HCT116 (cell line): ENCODE measurements around the gene FCHSD2. TPM values are rescaled to one million over a fixed set of nuclear protein-coding genes. Genes with fewer than 3 reads are reported as not detected.

ENCODE experiments used
- ATAC-seq: fragments of 200-7000 bp; cut with Tn5 transposase; 2 replicates; pipeline ENCODE4 v1.9.1; 2020; ENCODE audit warnings: mild to moderate bottlenecking, moderate library complexity
- BruUV-seq: library from RNA; stranded (reverse); fragments of 400-500 nt; replicated peaks from 2 replicates; lab custom pipeline; 2021; lab: Mats Ljungman, UMichigan
- CTCF ChIA-PET: fragments of 300-600 bp; sonication (Branson Sonifier 250); formaldehyde crosslinking; loops from one replicate; lab custom pipeline; 2021; ENCODE audit warnings: antibody characterized with exemption; lab: Charles Lee
- POLR2A ChIA-PET: fragments of 300-600, 350-600 bp; sonication (Branson Sonifier 250); formaldehyde crosslinking; loops from one replicate; lab custom pipeline; 2021; ENCODE audit warnings: antibody characterized with exemption; lab: Charles Lee
- RAD21 ChIA-PET, 2 experiments: fragments of 300-600 bp; sonication (Branson Sonifier 250); formaldehyde crosslinking; loops; one replicate each; lab custom pipeline; 2023; ENCODE audit warnings: low total read pairs in 2 of 2; ENCODE audit not compliant: uncharacterized antibody in 2 of 2, unreplicated experiment in 2 of 2, low non-redundant PET in 1 of 2; lab: Charles Lee
- DNase-seq: peaks from one replicate; pipeline ENCODE4 v3.0.0-alpha.2; 2010; ENCODE audit warnings: low read depth, low spot score
- H2AFZ ChIP-seq: fragments of 200-600 bp; shearing (Covaris generic), sonication (generic); 2 replicates; pipeline ENCODE4 v1.6.1; 2017; ENCODE audit warnings: low read depth, mixed run types, mixed read lengths, antibody characterized with exemption, low read length; ENCODE audit not compliant: poor library complexity, severe bottlenecking
- H3K27ac ChIP-seq: 2 replicates; pipeline ENCODE4 v1.5.1; 2012; ENCODE audit warnings: low read depth, low read length
- H3K27me3 ChIP-seq: fragments of 200-600 bp; sonication (generic); 2 replicates; pipeline ENCODE4 v1.6.1; 2016; ENCODE audit warnings: mixed run types, low read length, mixed read lengths; ENCODE audit not compliant: insufficient read depth
- H3K36me3 ChIP-seq, 2 experiments: fragments of 200-500 bp in 1 of 2; fragments of 200-600 bp in 1 of 2; sonication (Bioruptor generic) in 1 of 2; sonication (generic) in 1 of 2; 2 replicates each; pipeline versions ENCODE4 v1.5.1 to v1.6.1; 2014 to 2016; ENCODE audit warnings: low read length in 2 of 2, inconsistent platforms in 1 of 2, mixed read lengths in 1 of 2, mixed run types in 1 of 2; ENCODE audit not compliant: insufficient read depth in 2 of 2, control insufficient read depth in 1 of 2
- H3K4me1 ChIP-seq, 2 experiments: fragments of 200-600 bp in 1 of 2; sonication (generic) in 1 of 2; 2 replicates each; pipeline versions ENCODE4 v1.5.1 to v1.6.1; 2012 to 2017; ENCODE audit warnings: low read length in 2 of 2, inconsistent platforms in 1 of 2, mild to moderate bottlenecking in 1 of 2, mixed read lengths in 1 of 2, mixed run types in 1 of 2, moderate library complexity in 1 of 2; ENCODE audit not compliant: insufficient read depth in 2 of 2, control insufficient read depth in 1 of 2
- H3K4me2 ChIP-seq: fragments of 200-600 bp; sonication (generic); 2 replicates; pipeline ENCODE4 v1.6.1; 2017; ENCODE audit warnings: mixed run types, low read length, mixed read lengths
- H3K4me3 ChIP-seq, 2 experiments: fragments of 200-600 bp in 1 of 2; sonication (generic) in 1 of 2; replicated peaks in 1 of 2; 2 replicates each; pipeline ENCODE4 v1.5.1; 2011 to 2016; ENCODE audit warnings: low read length in 2 of 2, control low read depth in 1 of 2, low read depth in 1 of 2, mild to moderate bottlenecking in 1 of 2, mixed read lengths in 1 of 2, mixed run types in 1 of 2
- H3K79me2 ChIP-seq: fragments of 200-600 bp; sonication (generic); 2 replicates; pipeline ENCODE4 v1.6.1; 2017; ENCODE audit warnings: mild to moderate bottlenecking, mixed run types, low read length, moderate library complexity, mixed read lengths; ENCODE audit not compliant: insufficient read depth
- H3K9ac ChIP-seq: fragments of 200-600 bp; sonication (generic); 2 replicates; pipeline ENCODE4 v1.6.1; 2016; ENCODE audit warnings: low read length, mixed read lengths
- H3K9me2 ChIP-seq: fragments of 200-600 bp; sonication (generic), shearing (Covaris generic); 2 replicates; pipeline ENCODE4 v1.6.1; 2017; ENCODE audit warnings: mixed run types, mild to moderate bottlenecking, moderate library complexity; ENCODE audit not compliant: insufficient read depth
- H3K9me3 ChIP-seq, 2 experiments: fragments of 200-500 bp in 1 of 2; fragments of 200-600 bp in 1 of 2; sonication (Bioruptor generic) in 1 of 2; sonication (generic) in 1 of 2; 2 replicates each; pipeline ENCODE4 v1.6.1; 2014 to 2017; ENCODE audit warnings: low read length in 2 of 2, mixed read lengths in 2 of 2, inconsistent platforms in 1 of 2, low read depth in 1 of 2, mild to moderate bottlenecking in 1 of 2, mixed run types in 1 of 2, moderate library complexity in 1 of 2; ENCODE audit not compliant: control insufficient read depth in 1 of 2, insufficient read depth in 1 of 2
- H4K20me1 ChIP-seq: fragments of 200-600 bp; sonication (generic), shearing (Covaris generic); 2 replicates; pipeline ENCODE4 v1.6.1; 2017; ENCODE audit warnings: mixed run types, mild to moderate bottlenecking, moderate library complexity; ENCODE audit not compliant: insufficient read depth
- CBX3 ChIP-seq: IDR thresholded peaks from 2 replicates; pipeline ENCODE4 v1.6.1; 2012; ENCODE audit warnings: low read depth
- CEBPB ChIP-seq: IDR thresholded peaks from 2 replicates; pipeline ENCODE4 v1.6.1; 2012; ENCODE audit warnings: low read depth
- EGR1 ChIP-seq: IDR thresholded peaks from 2 replicates; pipeline ENCODE4 v1.6.1; 2012; ENCODE audit warnings: low read depth
- EZH2 ChIP-seq: fragments of 200-600 bp; sonication (generic); IDR thresholded peaks from 2 replicates; pipeline ENCODE4 v1.6.1; 2017; ENCODE audit warnings: antibody characterized with exemption, mixed run types
- EZH2phosphoT487 ChIP-seq: fragments of 200-600 bp; IDR thresholded peaks from 2 replicates; pipeline ENCODE4 v1.6.1; 2018; ENCODE audit warnings: antibody characterized with exemption, borderline replicate concordance
- FOSL1 ChIP-seq: IDR thresholded peaks from 2 replicates; pipeline ENCODE4 v1.6.1; 2012; ENCODE audit warnings: low read depth
- JUND ChIP-seq: IDR thresholded peaks from 2 replicates; pipeline ENCODE4 v1.6.1; 2012
- POLR2AphosphoS5 ChIP-seq: IDR thresholded peaks from 2 replicates; pipeline ENCODE4 v1.6.1; 2011; ENCODE audit warnings: mild to moderate bottlenecking, low read depth, low read length, moderate library complexity
- RAD21 ChIP-seq: IDR thresholded peaks from 2 replicates; pipeline ENCODE4 v1.6.1; 2012; ENCODE audit warnings: low read depth, mild to moderate bottlenecking
- SIN3A ChIP-seq: IDR thresholded peaks from 2 replicates; pipeline ENCODE4 v1.6.1; 2012; ENCODE audit warnings: low read depth
- SP1 ChIP-seq: IDR thresholded peaks from 2 replicates; pipeline ENCODE4 v1.6.1; 2012; ENCODE audit warnings: low read depth
- ZFX ChIP-seq: fragments of 450-650 bp; IDR thresholded peaks from 2 replicates; pipeline ENCODE4 v1.6.1; 2017
- ZNF274 ChIP-seq: fragments of 200-500 bp; sonication (Bioruptor generic); IDR thresholded peaks from 2 replicates; pipeline ENCODE4 v1.6.1; 2014; ENCODE audit warnings: mild to moderate bottlenecking, low read depth, low read length, inconsistent platforms
- intact Hi-C: fragments of 100-400 bp; cut with micrococcal nuclease; formaldehyde crosslinking; loops from 2 replicates; pipeline ENCODE4 v1.10.0; 2022
- total RNA-seq: library from RNA; stranded (reverse); gene quantifications from one replicate; pipeline ENCODE4 v1.2.1, GENCODE V29; 2021; ENCODE audit not compliant: unreplicated experiment
- TF ChIP-seq, protein P1 (sequence below): IDR thresholded peaks from 2 replicates; pipeline ENCODE4 v1.6.1; 2012; ENCODE audit warnings: low read depth
- TF ChIP-seq, protein P2 (sequence below), 3 experiments: fragments of 200-600 bp in 1 of 3; sonication (generic) in 1 of 3; IDR thresholded peaks in 2 of 3; conservative IDR thresholded peaks in 1 of 3; 2 replicates each; pipeline ENCODE4 v1.5.1; 2012 to 2017; ENCODE audit warnings: low read depth in 2 of 3, low read length in 2 of 3, antibody characterized with exemption in 1 of 3, borderline replicate concordance in 1 of 3, control low read depth in 1 of 3, mild to moderate bottlenecking in 1 of 3, mixed read lengths in 1 of 3, mixed run types in 1 of 3, moderate library complexity in 1 of 3; ENCODE audit not compliant: insufficient read depth in 1 of 3
- TF ChIP-seq, protein P3 (sequence below): IDR thresholded peaks from 2 replicates; pipeline ENCODE4 v1.6.1; 2012
- TF ChIP-seq, protein P4 (sequence below): IDR thresholded peaks from 2 replicates; pipeline ENCODE4 v1.6.1; 2011; ENCODE audit warnings: mild to moderate bottlenecking, low read length, moderate library complexity; ENCODE audit not compliant: insufficient replicate concordance; ENCODE audit errors: extremely low read depth

FCHSD2 gene
- total RNA-seq, 1 experiment from 2014 or later: 15.0 TPM

DNA sequence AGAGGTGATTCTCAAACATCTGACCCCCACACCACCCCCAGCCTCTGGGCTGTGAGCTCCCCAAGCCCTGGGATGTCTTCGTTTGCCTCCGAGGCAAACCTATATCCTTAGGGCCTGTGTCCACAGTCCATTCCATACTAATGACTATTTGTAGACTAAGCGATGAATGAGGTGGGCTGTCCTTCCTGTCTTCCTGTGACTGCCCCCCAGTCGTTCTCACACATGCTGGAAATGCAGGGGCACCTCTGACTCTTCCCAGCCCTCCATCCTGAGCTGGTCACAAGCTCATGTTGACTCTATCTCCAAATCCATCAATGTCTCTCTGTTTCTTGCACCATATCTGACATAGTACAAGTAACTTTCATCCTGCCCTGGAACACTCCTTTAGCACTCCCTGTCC, 323.1 kb downstream of the FCHSD2 start:
- CTCF ChIA-PET: no interaction called here
- ATAC-seq (no peak), DNase-seq (no peak)
- no TSS peak for BruUV-seq
- intact Hi-C loops: no loop called here
- TF ChIP-seq EZH2phosphoT487 (no peak), EZH2 (no peak), JUND (no peak), CEBPB (no peak), EGR1 (no peak), FOSL1 (no peak), RAD21 (no peak), SP1 (no peak), SIN3A (no peak), POLR2AphosphoS5 (no peak), CBX3 (no peak), ZNF274 (no peak), ZFX (no peak)
- TF ChIP-seq, protein P1, sequence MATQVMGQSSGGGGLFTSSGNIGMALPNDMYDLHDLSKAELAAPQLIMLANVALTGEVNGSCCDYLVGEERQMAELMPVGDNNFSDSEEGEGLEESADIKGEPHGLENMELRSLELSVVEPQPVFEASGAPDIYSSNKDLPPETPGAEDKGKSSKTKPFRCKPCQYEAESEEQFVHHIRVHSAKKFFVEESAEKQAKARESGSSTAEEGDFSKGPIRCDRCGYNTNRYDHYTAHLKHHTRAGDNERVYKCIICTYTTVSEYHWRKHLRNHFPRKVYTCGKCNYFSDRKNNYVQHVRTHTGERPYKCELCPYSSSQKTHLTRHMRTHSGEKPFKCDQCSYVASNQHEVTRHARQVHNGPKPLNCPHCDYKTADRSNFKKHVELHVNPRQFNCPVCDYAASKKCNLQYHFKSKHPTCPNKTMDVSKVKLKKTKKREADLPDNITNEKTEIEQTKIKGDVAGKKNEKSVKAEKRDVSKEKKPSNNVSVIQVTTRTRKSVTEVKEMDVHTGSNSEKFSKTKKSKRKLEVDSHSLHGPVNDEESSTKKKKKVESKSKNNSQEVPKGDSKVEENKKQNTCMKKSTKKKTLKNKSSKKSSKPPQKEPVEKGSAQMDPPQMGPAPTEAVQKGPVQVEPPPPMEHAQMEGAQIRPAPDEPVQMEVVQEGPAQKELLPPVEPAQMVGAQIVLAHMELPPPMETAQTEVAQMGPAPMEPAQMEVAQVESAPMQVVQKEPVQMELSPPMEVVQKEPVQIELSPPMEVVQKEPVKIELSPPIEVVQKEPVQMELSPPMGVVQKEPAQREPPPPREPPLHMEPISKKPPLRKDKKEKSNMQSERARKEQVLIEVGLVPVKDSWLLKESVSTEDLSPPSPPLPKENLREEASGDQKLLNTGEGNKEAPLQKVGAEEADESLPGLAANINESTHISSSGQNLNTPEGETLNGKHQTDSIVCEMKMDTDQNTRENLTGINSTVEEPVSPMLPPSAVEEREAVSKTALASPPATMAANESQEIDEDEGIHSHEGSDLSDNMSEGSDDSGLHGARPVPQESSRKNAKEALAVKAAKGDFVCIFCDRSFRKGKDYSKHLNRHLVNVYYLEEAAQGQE: no peak
- TF ChIP-seq, protein P2, sequence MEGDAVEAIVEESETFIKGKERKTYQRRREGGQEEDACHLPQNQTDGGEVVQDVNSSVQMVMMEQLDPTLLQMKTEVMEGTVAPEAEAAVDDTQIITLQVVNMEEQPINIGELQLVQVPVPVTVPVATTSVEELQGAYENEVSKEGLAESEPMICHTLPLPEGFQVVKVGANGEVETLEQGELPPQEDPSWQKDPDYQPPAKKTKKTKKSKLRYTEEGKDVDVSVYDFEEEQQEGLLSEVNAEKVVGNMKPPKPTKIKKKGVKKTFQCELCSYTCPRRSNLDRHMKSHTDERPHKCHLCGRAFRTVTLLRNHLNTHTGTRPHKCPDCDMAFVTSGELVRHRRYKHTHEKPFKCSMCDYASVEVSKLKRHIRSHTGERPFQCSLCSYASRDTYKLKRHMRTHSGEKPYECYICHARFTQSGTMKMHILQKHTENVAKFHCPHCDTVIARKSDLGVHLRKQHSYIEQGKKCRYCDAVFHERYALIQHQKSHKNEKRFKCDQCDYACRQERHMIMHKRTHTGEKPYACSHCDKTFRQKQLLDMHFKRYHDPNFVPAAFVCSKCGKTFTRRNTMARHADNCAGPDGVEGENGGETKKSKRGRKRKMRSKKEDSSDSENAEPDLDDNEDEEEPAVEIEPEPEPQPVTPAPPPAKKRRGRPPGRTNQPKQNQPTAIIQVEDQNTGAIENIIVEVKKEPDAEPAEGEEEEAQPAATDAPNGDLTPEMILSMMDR (IDR thresholded peaks at IDR 0.05 in 2 of 3, conservative IDR thresholded peaks at IDR 0.05 in 1 of 3; ENCODE audit: borderline replicate concordance in 1 of 3, insufficient read depth in 1 of 3, low read depth in 2 of 3, low read length in 2 of 3): no peak
- TF ChIP-seq, protein P3, sequence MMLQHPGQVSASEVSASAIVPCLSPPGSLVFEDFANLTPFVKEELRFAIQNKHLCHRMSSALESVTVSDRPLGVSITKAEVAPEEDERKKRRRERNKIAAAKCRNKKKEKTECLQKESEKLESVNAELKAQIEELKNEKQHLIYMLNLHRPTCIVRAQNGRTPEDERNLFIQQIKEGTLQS: no peak
- TF ChIP-seq, protein P4, sequence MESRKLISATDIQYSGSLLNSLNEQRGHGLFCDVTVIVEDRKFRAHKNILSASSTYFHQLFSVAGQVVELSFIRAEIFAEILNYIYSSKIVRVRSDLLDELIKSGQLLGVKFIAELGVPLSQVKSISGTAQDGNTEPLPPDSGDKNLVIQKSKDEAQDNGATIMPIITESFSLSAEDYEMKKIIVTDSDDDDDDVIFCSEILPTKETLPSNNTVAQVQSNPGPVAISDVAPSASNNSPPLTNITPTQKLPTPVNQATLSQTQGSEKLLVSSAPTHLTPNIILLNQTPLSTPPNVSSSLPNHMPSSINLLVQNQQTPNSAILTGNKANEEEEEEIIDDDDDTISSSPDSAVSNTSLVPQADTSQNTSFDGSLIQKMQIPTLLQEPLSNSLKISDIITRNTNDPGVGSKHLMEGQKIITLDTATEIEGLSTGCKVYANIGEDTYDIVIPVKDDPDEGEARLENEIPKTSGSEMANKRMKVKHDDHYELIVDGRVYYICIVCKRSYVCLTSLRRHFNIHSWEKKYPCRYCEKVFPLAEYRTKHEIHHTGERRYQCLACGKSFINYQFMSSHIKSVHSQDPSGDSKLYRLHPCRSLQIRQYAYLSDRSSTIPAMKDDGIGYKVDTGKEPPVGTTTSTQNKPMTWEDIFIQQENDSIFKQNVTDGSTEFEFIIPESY: no peak
- no peaks in the 10 kb centered on the region; the same call in 1 of the 2 replicates for H3K79me2 ChIP-seq
- no peaks in the 10 kb centered on the region for H3K9me3 ChIP-seq
- H4K20me1 ChIP-seq: no peaks in the 10 kb centered on the region
- RAD21 ChIA-PET: no interaction called here
- no peaks in the 10 kb centered on the region for H3K27me3 ChIP-seq
- no peaks in the 10 kb centered on the region for H3K36me3 ChIP-seq
- no peak overlapping the region for H2AFZ ChIP-seq
- POLR2A ChIA-PET: no interaction called here
- H3K4me3 ChIP-seq: no peak overlapping the region
- no peak overlapping the region for H3K9ac ChIP-seq
- H3K27ac ChIP-seq: no peak overlapping the region
- no peaks in the 10 kb centered on the region for H3K9me2 ChIP-seq
- peaks cover 10 to 37% of the 10 kb centered on the region in 2 experiments for H3K4me1 ChIP-seq
- H3K4me2 ChIP-seq: no peak overlapping the region
